ENCODE data around the gene ZNF536.

Gene ZNF536

GRCh38 chr19:30385174-30385573 is 13.0 kb downstream of the ZNF536 start:
- CTCF ChIA-PET: no interaction called here
- TF ChIP-seq CTCF (conservative IDR thresholded peaks at IDR 0.05; ENCODE audit: low read depth): no peak
- POLR2A ChIA-PET (ENCODE audit: low non-redundant PET): no interaction called here
- no peak for DNase-seq (ENCODE audit: low spot score)
- no peak overlapping the region for H3K27ac ChIP-seq

GRCh38 chr19:30385666-30386065 is 13.5 kb downstream of the ZNF536 start:
- no peak for TF ChIP-seq CTCF (conservative IDR thresholded peaks at IDR 0.05; ENCODE audit: low read depth)
- H3K27ac ChIP-seq: no peak overlapping the region
- no peak for DNase-seq (ENCODE audit: low spot score)
- CTCF ChIA-PET: interaction anchor here (0.6 kb wide), 1 partner anchor 69 kb away, joined by 3 read pairs; no protein-coding TSS in a partner anchor
- POLR2A ChIA-PET (ENCODE audit: low non-redundant PET): no interaction called here

GRCh38 chr19:30386551-30387143 is 14.5 kb downstream of the ZNF536 start:
- CTCF ChIA-PET: no interaction called here
- TF ChIP-seq CTCF (conservative IDR thresholded peaks at IDR 0.05; ENCODE audit: low read depth): no peak
- no peak for DNase-seq (ENCODE audit: low spot score)
- H3K27ac ChIP-seq: no peak overlapping the region
- POLR2A ChIA-PET (ENCODE audit: low non-redundant PET): no interaction called here

GRCh38 chr19:30387311-30388115 is 15.3 kb downstream of the ZNF536 start:
- ChIA-PET CTCF (no interaction called here), POLR2A (ENCODE audit: low non-redundant PET) (no interaction called here)
- no peak for TF ChIP-seq CTCF (conservative IDR thresholded peaks at IDR 0.05; ENCODE audit: low read depth)
- no peak overlapping the region for H3K27ac ChIP-seq
- no peak for DNase-seq (ENCODE audit: low spot score)

- POLR2A ChIA-PET (ENCODE audit: low non-redundant PET): no interaction called here
- CTCF ChIA-PET: no interaction called here
- H3K27ac ChIP-seq: no peak overlapping the region
- no peak for DNase-seq (ENCODE audit: low spot score)
- no peak for TF ChIP-seq CTCF (conservative IDR thresholded peaks at IDR 0.05; ENCODE audit: low read depth)
Measured at GRCh38 chr19:30388327-30388726, 16.1 kb downstream of the ZNF536 start.

GRCh38 chr19:30388819-30389218 is 16.6 kb downstream of the ZNF536 start:
- H3K27ac ChIP-seq: no peak overlapping the region
- no peak for DNase-seq (ENCODE audit: low spot score)
- ChIA-PET POLR2A (ENCODE audit: low non-redundant PET) (no interaction called here), CTCF (no interaction called here)
- no peak for TF ChIP-seq CTCF (conservative IDR thresholded peaks at IDR 0.05; ENCODE audit: low read depth)

All from RWPE1 (cell line).